CD4-positive, alpha-beta T cell treated with Interleukin-21 for 1 hour (primary cell): ENCODE results near the gene INVS.
"Not testable (repeated sequence)": the region's sequence is repeated elsewhere in the genome, so short reads cannot be mapped to it uniquely, and the experiment has no call there.

Source experiments
- DNase-seq: peaks from one replicate; pipeline ENCODE4 v3.0.0-alpha.2; 2020

Gene INVS

DNA sequence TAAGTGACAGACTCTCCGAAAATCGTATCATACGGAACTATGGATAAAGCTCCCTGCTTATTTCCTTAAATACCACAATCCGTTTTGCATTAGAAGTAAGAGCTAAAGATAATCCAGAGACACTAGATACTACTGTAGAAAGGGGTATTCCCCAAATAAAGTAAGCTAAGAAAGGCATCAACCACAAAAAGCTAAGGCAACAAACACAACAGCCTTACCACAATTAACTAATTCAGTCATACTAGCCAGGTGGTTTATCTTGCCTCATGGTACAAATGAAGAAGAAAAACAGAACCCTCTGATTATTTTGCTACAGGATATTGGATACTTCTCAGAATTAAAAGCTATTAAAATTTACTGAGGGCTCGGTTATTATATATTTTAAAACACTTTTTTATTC lies 14.3 kb upstream of the INVS start:
- peak; percentile 41 for DNase-seq

DNA sequence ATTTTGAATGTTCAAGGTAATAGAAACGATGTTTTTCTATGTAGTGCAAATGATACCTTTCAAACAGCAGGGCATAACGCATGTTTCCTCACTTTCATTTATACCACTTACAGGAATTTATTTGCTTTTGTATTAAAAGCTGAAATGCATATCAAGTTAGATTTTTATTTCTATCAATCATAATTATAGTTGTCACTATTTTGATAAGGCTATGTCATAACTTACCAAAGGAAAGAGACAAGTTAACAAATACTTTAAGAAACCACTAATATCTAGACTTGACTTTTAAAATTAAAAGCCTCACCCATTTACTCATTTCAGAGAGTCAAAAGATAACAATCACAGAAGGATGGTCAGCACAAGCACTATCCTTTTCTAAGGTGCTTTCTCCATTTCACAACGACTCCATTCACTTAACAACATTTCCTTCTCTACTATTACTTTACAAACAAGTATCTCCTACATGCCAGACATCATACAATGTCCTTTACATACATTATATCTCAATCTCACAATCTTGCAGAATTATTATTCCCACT lies 12.9 kb upstream of the INVS start:
- no peak for DNase-seq

- peak; percentile 45 for DNase-seq
Measured at GRCh38 chr9:100087218-100087617, 11.8 kb upstream of the INVS start.

GRCh38 chr9:100088202-100088601 lies 10.8 kb upstream of the INVS start:
- no peak for DNase-seq

- DNase-seq: no peak
Measured at GRCh38 chr9:100090880-100091279, 8.2 kb upstream of the INVS start.

DNA sequence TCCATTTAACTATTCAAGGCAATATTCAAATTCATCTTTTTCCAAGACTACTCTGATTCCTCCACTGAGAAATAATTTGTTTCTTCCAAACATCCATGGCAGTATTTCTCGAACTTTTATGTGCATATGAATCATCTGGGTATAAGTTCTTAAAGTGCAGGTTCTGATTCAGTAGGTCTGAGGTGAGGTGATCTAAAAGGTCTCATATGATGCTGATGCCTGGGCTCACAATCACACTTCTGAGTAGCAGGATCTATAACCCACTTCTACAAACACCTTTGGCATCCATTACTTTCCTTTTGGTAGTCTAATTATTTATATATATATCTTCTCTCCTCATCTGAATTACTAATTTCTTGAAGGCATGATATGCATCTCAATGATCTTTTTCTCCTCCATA lies 7.4 kb upstream of the INVS start:
- no peak for DNase-seq

DNA sequence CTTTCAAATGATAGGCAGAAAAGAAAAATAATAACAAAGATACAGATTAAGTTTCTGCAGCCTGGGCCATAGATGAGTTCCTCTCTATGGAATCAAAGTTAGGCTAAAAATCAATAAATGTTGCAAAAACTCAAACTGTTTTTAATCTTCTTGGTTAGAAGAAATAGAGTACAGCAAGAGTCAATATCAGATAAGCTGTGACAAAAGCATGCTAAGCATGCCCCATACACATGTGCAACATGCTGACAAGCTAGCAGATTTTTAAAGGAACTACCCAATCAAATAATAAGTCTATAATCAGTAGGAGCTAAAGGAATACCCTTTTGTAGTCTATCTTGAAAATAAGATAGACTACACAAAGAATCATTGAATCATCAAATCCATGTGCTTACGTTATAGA lies 7.0 kb upstream of the INVS start:
- no peak for DNase-seq

DNA sequence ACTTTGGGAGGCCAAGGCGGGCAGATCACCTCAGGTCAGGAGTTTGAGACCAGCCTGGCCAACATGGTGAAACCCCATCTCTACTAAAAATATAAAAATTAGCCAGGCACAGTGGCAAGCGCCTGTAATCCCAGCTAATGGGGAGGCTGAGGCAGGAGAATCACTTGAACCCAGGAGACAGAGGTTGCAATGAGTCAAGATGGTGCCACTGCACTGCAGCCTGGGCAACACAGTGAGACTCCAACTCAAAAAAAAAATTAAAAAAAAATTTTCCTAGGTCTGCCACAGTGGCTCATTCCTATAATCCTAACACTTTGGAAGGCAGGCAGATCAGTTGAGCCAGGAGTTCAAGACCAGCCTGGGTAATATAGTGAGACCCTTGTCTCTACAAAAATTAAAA lies 4.6 kb upstream of the INVS start:
- not testable (repeated sequence) for DNase-seq

DNA sequence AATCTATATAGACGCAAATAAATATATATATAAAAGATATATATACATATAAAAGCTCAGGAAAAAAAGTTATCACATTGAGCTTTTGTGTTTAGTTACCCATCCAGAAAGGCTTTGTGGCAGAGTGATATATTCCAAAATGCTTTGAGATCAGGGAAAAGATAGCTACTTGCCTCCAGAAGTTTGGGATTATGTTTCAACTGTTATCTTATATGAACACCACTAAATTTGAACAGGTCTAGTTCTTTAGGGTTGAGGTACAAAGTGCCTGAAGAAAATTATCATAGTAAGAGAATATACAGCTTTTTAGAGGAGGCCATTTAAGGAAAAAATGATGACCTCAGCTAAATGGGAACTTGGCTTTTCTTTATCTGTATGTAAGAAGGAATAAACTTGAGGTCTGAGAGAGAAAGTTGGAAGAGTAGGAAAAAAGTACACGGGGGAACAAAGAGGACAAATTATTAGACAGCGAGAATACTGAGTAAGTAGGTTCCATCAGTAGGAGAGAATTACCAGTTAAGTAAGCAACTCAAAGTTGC lies 2.6 kb upstream of the INVS start:
- no peak for DNase-seq

GRCh38 chr9:100098046-100098886 lies 777 bp upstream of the INVS start:
- DNase-seq: peak; percentile 38

DNA sequence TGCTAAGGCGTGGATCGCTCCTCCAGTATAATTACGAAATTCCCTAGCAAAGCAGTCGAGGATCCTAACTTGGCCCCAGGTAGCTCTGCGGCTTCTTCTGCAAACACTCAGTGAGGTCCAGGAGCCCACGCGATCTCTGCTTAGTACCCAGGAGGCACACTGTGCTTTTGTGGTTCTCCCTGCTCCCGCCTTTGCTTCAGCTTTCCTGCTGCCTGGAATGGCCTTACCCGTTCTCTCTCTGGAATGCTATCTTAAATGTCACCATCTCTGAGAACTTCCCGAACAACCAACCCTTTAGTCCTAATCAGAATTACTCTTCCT lies 639 bp downstream of the INVS start:
- no peak for DNase-seq

DNA sequence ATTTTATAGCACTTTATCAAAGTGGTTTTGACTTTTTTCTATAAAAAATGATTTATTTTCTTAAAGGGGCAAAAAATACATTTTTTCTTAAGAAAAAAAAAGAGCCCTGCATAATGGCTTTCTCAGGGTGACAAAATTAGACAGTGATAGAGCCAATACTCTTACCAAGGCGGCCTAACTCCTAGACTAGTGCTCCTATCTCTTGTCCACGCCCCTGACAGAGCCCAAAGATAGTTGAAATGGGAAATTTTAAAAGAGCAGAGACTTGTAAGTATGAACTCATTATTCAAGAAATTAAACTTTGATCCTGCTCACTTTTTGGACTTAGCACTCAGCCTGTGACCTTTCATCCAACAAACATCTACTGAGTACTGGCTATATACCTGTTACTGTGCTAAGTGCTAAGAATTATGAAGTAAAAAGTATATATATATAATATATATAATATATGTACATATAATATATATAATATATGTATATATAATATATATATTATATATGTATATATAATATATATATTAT lies 1.2 kb downstream of the INVS start:
- DNase-seq: no peak

DNA sequence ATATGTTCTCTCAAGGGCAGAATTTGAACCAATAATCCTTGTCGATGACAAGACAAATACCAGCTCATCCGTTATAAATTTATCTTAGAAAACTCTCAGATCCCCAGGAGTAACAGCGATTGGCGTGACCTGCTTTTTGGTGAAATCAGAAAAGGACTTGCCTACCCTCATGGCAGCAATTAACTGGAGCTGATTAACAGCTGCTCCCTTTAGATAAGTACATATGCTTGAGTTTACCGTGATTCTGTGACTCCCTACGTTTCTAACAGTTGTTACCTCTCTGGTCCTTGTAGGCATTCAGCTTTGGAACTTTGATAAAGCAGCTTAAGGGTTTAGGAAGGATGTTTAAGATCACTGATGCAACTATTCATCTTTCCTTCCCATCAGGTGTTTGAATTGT lies 2.6 kb downstream of the INVS start:
- DNase-seq: no peak

- no peak for DNase-seq
Measured at GRCh38 chr9:100104314-100104713, 5.3 kb downstream of the INVS start.

- DNase-seq: no peak
Measured at GRCh38 chr9:100105861-100106260, 6.8 kb downstream of the INVS start.

DNA sequence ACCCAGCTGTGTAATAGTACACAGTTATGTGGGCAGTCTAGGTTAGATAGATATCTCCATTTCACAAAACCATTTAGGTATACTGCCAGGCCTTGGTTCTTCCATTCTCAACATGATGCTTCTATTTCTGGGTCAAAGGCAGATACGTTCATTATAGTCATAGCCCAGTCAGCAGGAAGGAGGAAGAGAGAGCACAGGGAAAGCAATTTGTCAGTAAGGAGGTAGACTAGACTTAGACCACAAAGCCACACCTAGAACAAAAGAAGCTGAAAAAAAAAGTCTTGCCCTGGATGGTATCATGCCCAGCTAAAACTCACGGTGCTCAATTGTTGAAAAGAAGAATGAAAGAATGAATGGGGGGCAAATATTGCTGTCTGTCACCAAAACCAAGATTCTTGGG lies 7.6 kb downstream of the INVS start:
- no peak for DNase-seq

- DNase-seq: no peak
Measured at GRCh38 chr9:100108559-100108958, 9.5 kb downstream of the INVS start.

DNA sequence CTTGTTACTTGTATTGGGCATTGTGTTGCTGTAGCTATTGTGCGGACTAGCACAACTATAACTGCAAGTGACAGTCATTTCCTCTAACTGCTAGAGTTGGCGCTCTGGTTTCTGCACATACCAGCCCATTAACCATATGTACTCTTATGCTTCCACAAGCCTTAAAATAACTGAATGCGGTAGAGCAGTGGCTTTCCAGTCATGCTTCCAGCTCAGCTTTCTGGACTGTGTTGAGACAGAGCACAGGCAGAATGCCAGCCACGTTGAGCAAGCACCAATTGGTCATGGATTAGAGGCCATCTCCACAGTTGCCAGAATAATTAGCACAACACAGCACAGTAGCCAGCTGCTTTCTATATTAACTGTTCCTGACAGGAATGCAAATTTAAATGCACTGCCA lies 12.2 kb downstream of the INVS start:
- DNase-seq: no peak

DNA sequence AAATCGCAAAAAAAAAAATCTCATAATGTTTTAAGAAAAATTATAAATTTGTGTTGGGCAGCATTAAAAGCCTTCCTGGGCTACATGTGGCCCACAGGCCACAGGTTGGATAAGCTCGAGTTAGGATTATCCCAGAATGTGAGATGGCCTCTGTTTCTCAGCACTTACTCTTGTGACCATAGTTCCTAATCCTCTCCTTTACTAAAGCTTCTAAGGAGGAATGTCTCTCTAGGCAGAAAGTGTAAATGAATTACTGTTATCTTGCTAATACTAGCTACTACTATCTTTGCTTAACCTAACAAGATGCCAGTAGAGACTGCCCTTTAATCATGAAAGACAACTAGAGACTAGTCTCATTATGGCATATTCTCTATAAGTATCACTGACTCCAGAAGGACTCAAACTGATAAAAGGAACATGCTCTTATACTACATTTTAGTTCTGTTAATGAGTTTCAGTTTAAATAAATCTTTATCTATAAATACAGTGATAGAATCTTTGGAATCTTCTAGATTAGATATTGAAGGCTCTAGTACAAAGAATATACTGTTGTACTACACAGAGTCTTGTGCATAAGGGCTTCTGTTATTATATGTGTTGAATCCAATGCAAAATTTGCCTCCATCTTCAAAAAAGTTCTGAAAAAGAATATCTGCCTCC lies 13.8 kb downstream of the INVS start:
- no peak for DNase-seq

DNA sequence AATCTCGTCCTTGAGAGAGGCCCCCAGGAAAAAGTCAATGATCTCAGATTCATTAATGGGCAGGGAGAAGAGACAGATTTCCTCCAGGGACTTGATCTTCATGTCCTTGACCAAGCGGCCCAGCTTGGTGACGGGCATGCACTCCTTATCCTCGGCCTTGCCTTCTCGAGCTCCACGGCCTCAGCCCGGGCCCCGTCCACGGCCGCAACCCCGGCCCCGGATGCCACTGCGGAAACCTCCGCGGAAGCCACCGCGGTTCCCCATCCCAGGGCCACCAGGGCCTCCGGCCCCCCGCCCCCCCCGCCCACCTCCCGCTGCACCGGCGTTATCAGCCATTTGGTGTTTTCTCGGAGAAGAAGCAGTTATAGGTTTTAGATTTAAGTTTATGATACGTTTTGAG lies 18.3 kb downstream of the INVS start:
- no peak for DNase-seq

- no peak for DNase-seq
Measured at GRCh38 chr9:100120286-100120685, 21.2 kb downstream of the INVS start.

GRCh38 chr9:100125236-100125635 lies 26.2 kb downstream of the INVS start:
- DNase-seq: no peak

GRCh38 chr9:100125910-100126309 lies 26.9 kb downstream of the INVS start:
- DNase-seq: no peak

GRCh38 chr9:100126423-100126822 lies 27.4 kb downstream of the INVS start:
- no peak for DNase-seq
